HG03066 (cell line): ENCODE results near the gene RAD51B.
"Not testable (repeated sequence)": the region's sequence is repeated elsewhere in the genome, so short reads cannot be mapped to it uniquely, and the experiment has no call there.

Experiments used
- ATAC-seq: cut with Tn5 transposase; IDR thresholded peaks from one replicate; pipeline ENCODE4 v1.9.1; 2021; ENCODE audit warnings: low read depth; ENCODE audit not compliant: unreplicated experiment

RAD51B gene

DNA sequence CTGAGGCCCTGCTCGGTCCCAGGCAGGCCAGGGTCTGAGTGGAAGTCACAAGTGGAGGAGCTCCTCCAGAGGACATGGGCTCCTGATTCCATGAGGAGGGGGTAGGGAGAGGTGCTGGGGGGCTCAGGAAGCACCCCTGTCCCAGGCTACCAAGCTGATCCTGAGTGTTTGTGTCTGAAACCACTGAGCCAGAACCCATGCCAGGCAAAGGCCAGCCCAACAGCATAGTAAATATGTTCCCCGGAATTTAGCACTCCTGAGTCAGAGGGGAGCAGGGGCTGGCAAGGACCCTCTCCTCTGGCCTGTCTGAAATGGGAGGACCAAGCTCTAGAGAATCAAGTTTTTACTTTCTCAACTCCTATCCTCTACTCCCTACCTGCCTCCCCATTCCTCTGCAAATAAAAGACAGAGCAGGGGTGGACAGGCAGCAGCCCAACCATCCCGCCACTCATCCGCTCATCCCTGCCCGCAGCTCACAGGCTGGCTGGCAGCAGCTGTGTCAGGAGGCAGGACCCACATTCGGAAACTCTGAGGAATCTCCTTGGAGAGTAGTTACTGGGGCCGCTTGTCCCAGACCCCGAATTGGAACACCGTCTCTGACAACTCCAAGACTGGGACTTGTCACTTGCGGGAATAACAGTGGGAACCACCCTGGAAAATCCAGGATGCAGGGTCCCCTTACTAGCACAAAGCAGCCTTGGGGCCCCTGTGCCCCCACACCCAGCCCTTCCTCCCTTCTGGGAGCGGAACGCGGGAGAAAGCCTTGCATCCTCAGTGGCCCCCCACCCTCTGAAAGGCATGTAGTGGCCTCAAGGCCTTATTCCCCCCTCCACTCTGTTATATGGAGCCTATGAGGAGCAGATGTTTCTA lies 870.7 kb downstream of the RAD51B start:
- no peak for ATAC-seq

- no peak for ATAC-seq
Observed at GRCh38 chr14:68691031-68691791, 871.6 kb downstream of the RAD51B start.

DNA sequence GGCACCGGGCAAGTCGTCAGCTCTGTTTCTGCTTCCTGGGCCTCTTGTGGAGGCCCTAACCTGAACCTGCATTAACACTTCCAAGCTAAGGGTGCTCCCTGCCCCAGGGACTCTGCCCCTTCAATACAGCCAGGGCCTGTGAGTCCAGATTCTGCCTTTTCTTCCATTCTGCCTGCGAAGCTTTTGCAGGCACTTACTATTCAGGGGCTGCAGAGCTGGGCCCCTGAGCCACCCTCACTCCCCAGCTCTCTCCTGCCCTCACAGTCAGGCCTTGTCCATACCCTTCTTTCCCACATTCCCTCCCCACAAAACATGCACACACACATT lies 872.2 kb downstream of the RAD51B start:
- no peak for ATAC-seq

GRCh38 chr14:68692216-68692615 lies 872.6 kb downstream of the RAD51B start:
- no peak for ATAC-seq

GRCh38 chr14:68692916-68693771 lies 873.6 kb downstream of the RAD51B start:
- ATAC-seq: no peak

GRCh38 chr14:68693926-68694325 lies 874.3 kb downstream of the RAD51B start:
- ATAC-seq: no peak

GRCh38 chr14:68694516-68695235 lies 875.1 kb downstream of the RAD51B start:
- ATAC-seq: no peak

DNA sequence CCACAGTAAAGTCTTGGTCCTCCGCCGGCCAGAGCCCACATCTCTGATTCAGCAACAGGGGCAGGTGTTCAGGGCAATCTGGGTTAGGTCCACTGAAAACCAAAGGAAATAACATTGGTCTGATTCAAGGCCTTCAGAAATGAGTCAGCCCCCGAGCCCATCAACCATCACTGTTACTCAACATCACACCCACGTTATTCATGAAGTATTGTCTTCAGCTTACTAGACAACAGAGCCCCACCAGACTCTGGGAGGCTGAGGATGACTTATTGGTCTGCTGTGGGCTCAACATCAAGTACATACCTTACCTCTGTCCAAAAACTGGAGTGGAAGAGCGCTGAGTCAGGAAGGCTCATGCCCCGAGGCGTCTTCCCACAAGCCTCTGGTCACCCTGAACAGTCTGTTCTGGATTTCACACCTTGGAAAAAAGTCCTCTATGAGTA lies 875.8 kb downstream of the RAD51B start:
- peak; percentile 90 for ATAC-seq

DNA sequence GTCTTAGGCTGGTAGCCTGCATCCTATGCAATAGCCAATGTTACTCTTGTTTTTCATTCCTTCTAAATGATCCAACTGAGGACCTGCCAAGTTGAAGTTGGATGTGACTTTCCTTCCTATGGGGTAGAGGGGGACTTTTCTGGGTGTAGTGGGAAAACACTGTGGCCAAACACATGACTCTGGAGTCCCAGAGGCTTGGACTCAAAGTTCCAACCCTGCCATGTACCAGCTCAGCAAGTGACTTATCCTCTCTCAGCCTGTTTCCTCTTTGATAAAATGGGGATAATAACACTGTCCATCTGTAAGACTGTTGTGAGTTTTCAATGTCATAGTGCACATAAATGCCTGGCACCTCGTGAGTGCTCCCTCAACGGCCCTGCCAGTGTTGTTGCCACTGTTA lies 876.3 kb downstream of the RAD51B start:
- no peak for ATAC-seq

DNA sequence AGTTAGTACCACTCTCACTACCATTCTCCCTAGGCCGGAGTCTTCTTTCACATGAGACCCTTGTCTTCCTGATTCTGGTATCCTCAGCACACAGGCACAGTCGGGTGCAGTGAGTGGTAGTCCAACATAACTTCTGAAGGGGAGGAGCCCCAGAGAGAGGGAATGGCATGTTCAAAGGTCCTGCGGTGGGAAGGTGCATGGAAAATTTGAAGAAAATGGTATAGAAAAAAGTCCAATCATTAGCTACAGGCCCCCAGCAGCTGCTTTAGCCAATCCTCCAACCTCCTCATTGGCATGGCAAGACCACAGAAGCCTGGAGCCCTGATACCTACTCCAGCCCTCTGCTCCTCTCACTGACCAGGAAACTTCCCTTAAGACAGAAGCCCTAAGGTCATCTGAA lies 876.7 kb downstream of the RAD51B start:
- ATAC-seq: no peak

GRCh38 chr14:68696721-68697495 lies 877.3 kb downstream of the RAD51B start:
- no peak for ATAC-seq

GRCh38 chr14:68698773-68699172 lies 879.2 kb downstream of the RAD51B start:
- not testable (repeated sequence) for ATAC-seq

DNA sequence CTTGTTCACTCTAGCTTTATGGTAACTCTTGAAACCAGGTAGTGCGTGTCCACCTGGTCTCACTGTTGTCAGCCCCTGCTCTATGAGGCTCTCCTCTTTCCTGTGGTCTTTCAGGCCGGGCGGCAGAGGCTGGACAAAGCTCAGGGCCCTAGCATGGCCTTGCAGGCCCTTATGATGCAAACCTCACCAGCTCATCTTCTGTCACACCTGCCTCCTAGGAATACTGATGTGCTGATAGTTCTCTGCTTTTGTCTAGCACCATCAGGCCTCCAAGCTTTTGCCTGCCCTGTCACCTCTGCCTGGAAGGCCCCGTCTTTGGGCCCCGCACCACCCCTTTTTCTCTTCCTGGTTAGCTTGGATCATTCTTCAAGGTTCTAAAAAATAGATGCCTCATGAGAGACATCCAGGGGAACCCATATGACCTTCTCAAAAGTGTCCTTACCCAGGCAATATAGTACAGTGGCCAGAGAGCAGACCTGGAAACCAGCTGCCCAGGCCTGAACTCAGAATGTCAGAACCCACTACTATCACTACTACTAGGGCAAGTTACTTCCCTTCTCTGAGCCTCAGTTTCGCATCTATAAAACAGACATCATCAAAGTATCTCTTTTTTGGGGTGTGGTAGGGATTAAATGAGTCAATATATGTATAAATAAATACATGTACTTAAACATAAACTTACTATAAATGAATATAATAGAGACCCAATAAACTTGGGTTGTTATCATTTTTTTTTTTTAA lies 881.6 kb downstream of the RAD51B start:
- ATAC-seq: no peak

DNA sequence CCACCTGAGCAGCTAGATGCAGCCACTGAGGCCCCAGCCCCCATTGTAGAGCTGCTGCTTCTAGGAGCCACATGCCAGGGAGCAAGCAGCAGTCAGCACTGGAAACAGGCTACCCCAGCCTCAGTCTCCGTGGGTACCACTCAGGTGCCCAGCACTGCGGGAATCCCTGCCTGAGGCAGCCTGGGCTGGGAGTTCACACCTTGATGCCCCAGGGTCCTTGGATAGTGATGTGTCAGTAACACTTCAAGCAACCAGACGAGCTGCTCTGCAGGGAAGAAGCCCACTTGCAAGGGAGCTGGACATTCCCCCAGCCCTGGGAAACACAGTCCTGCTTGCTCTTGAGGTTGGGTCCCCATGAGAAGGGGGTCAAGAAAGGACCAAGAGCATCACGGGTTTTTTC lies 882.6 kb downstream of the RAD51B start:
- no peak for ATAC-seq

DNA sequence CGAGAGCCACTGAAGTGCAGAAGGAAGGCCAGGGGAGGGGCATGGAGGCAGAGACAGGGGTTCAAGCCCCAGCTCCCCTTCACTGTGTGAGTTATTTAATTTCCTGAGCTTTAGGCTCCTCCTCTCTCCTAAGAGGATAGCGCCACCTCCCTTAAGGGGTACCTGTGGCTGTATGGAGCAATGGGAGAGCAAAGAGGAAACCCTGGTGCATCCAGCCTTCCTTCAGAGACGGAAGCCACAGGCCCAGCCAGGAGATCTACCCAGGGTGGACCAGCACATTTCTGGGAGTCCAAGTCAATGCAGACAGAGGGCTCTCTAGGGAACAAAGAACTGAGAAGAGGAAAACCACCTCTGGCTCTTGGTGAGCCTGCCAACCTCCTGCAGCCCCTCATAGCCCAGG lies 883.0 kb downstream of the RAD51B start:
- no peak for ATAC-seq

GRCh38 chr14:68703093-68703492 lies 883.5 kb downstream of the RAD51B start:
- no peak for ATAC-seq

- ATAC-seq: no peak
Observed at GRCh38 chr14:68704736-68705720, 885.4 kb downstream of the RAD51B start.
